DND-41 (cell line): ENCODE measurements around the gene RBM18.
A peak's percentile ranks its signal among the peaks of the same experiment; 100 is the strongest.

Experiments
- ATAC-seq: fragments of 200-7000 bp; cut with Tn5 transposase; 3 replicates; pipeline ENCODE4 v1.9.1; 2021; ENCODE audit warnings: low read depth; ENCODE audit not compliant: insufficient read depth
- DNase-seq: peaks from one replicate; pipeline ENCODE4 v3.0.0-alpha.2; 2020
- H2AFZ ChIP-seq: 2 replicates; pipeline ENCODE4 v1.6.0; 2012; ENCODE audit warnings: low read depth, low read length
- H3K27ac ChIP-seq: 2 replicates; pipeline ENCODE4 v1.5.1; 2012; ENCODE audit warnings: low read length, inconsistent platforms
- H3K27me3 ChIP-seq: fragments of 200-600 bp; sonication (generic); 2 replicates; pipeline ENCODE4 v1.6.0; 2012; ENCODE audit warnings: low read length, mild to moderate bottlenecking, inconsistent platforms; ENCODE audit not compliant: insufficient read depth, poor library complexity
- H3K36me3 ChIP-seq: 2 replicates; pipeline ENCODE4 v1.5.1; 2012; ENCODE audit warnings: low read length, inconsistent platforms; ENCODE audit not compliant: insufficient read depth
- H3K4me1 ChIP-seq: 2 replicates; pipeline ENCODE4 v1.5.1; 2012; ENCODE audit warnings: mild to moderate bottlenecking, low read length; ENCODE audit not compliant: insufficient read depth
- H3K4me2 ChIP-seq: 2 replicates; pipeline ENCODE4 v1.6.0; 2012; ENCODE audit warnings: mild to moderate bottlenecking, moderate library complexity, low read length, inconsistent platforms; ENCODE audit not compliant: insufficient read depth
- H3K4me3 ChIP-seq, 2 experiments: fragments of 200-600 bp in 1 of 2; shearing (Covaris generic) in 1 of 2; 2 replicates each; pipeline ENCODE4 v1.5.1; 2012 to 2016; ENCODE audit warnings: inconsistent platforms in 2 of 2, low read length in 2 of 2, mild to moderate bottlenecking in 2 of 2, low read depth in 1 of 2, moderate library complexity in 1 of 2
- H3K79me2 ChIP-seq: 2 replicates; pipeline ENCODE4 v1.6.0; 2012; ENCODE audit warnings: low read length, inconsistent platforms; ENCODE audit not compliant: insufficient read depth
- H3K9ac ChIP-seq: 2 replicates; pipeline ENCODE4 v1.6.0; 2012; ENCODE audit warnings: low read depth, mild to moderate bottlenecking, inconsistent platforms, low read length, moderate library complexity
- H3K9me3 ChIP-seq: 2 replicates; pipeline ENCODE4 v1.5.1; 2012; ENCODE audit warnings: low read length, moderate library complexity, mild to moderate bottlenecking, inconsistent platforms; ENCODE audit not compliant: insufficient read depth, severe bottlenecking
- H4K20me1 ChIP-seq: 2 replicates; pipeline ENCODE4 v1.6.0; 2012; ENCODE audit warnings: low read length; ENCODE audit not compliant: insufficient read depth
- CTCF ChIP-seq: IDR thresholded peaks from 2 replicates; pipeline ENCODE4 v1.5.1; 2012; ENCODE audit warnings: borderline replicate concordance, low read length, moderate library complexity, mild to moderate bottlenecking; ENCODE audit not compliant: poor library complexity, severe bottlenecking; ENCODE audit errors: extremely low read depth
- EZH2 ChIP-seq: IDR thresholded peaks from 3 replicates; pipeline ENCODE4 v1.6.1; 2012; ENCODE audit warnings: borderline replicate concordance, low read depth, mild to moderate bottlenecking, moderate library complexity, low read length, inconsistent platforms; ENCODE audit not compliant: severe bottlenecking

RBM18 gene

GRCh38 chr9:122265149-122265915, 692 bp upstream of the RBM18 start:
- peak overlapping the region; percentile 64 to 97 for H3K4me3 ChIP-seq
- peaks cover 40% of the 10 kb centered on the region for H3K4me1 ChIP-seq
- peaks cover 5% of the 10 kb centered on the region; the same call in 1 of the 2 replicates for H4K20me1 ChIP-seq
- TF ChIP-seq EZH2 (no peak), CTCF (peak; percentile 10)
- H3K4me2 ChIP-seq: peak overlapping the region; percentile 83
- H3K27me3 ChIP-seq: no peaks in the 10 kb centered on the region
- ATAC-seq (peak; percentile 46; the same call in 2 of the 3 replicates), DNase-seq (peak; percentile 10)
- peak overlapping the region; percentile 90 for H3K27ac ChIP-seq
- H2AFZ ChIP-seq: peak overlapping the region; percentile 92
- H3K9me3 ChIP-seq: no peaks in the 10 kb centered on the region
- H3K79me2 ChIP-seq: peaks cover 65% of the 10 kb centered on the region
- H3K9ac ChIP-seq: peak overlapping the region; percentile 70
- H3K36me3 ChIP-seq: peaks cover 14% of the 10 kb centered on the region

GRCh38 chr9:122263699-122264349, 816 bp downstream of the RBM18 start:
- peaks cover 40% of the 10 kb centered on the region for H3K4me1 ChIP-seq
- no peaks in the 10 kb centered on the region for H3K27me3 ChIP-seq
- H3K36me3 ChIP-seq: peaks cover 24% of the 10 kb centered on the region
- DNase-seq (no peak), ATAC-seq (no peak)
- peaks cover 62% of the 10 kb centered on the region for H3K79me2 ChIP-seq
- H3K9me3 ChIP-seq: no peaks in the 10 kb centered on the region
- peak overlapping the region; percentile 83 for H3K4me2 ChIP-seq
- TF ChIP-seq EZH2: no peak
- no peak for TF ChIP-seq CTCF
- H3K4me3 ChIP-seq: peak overlapping the region; percentile 64 to 97
- peak overlapping the region; percentile 90 for H3K27ac ChIP-seq
- H2AFZ ChIP-seq: peak overlapping the region; percentile 92
- peak overlapping the region; percentile 70 for H3K9ac ChIP-seq
- H4K20me1 ChIP-seq: peaks cover 5% of the 10 kb centered on the region; the same call in 1 of the 2 replicates

GRCh38 chr9:122262073-122262472, 2.6 kb downstream of the RBM18 start:
- Histone ChIP-seq H3K9me3 (no peaks in the 10 kb centered on the region), H3K4me2 (peak overlapping the region; percentile 39; the same call in 1 of the 2 replicates), H3K9ac (no peak overlapping the region), H4K20me1 (peaks cover 5% of the 10 kb centered on the region; the same call in 1 of the 2 replicates), H3K36me3 (peaks cover 24% of the 10 kb centered on the region), H2AFZ (no peak overlapping the region), H3K4me1 (peaks cover 40% of the 10 kb centered on the region), H3K79me2 (peaks cover 55% of the 10 kb centered on the region), H3K27me3 (no peaks in the 10 kb centered on the region), H3K27ac (no peak overlapping the region), H3K4me3 (no peak overlapping the region)
- ATAC-seq: no peak
- DNase-seq: no peak
- TF ChIP-seq CTCF (no peak), EZH2 (no peak)
